ENCODE results near the gene PAIP2B.

PAIP2B gene, protein sequence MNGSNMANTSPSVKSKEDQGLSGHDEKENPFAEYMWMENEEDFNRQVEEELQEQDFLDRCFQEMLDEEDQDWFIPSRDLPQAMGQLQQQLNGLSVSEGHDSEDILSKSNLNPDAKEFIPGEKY

GRCh38 chr2:71226965-71227560 lies at the start of gene PAIP2B:
Gene PAIP2B, minus strand, starts transcription at chr2:71227103. Its CDS starts 24,514 bp downstream, at chr2:71202589.
- peak within 1 kb of the TSS; percentile 72 for H3K4me3 ChIP-seq (ENCODE audit: low read depth, low read length)

GRCh38 chr2:71275939-71276310 lies 49.0 kb upstream of the PAIP2B start:
- TF ChIP-seq CTCF (IDR thresholded peaks at IDR 0.05; ENCODE audit: control insufficient read depth, extremely low read depth, insufficient read depth), result no peak
- peak overlapping the region; percentile 60 for H3K4me3 ChIP-seq (ENCODE audit: low read depth, low read length)
- DNase-seq (ENCODE audit: low read depth), result no peak

More at GRCh38 chr2:71226965-71227560, at the start of gene PAIP2B:
- TF ChIP-seq CTCF (IDR thresholded peaks at IDR 0.05; ENCODE audit: control insufficient read depth, extremely low read depth, insufficient read depth), result no peak
- peak; percentile 96 for DNase-seq (ENCODE audit: low read depth)

DNA sequence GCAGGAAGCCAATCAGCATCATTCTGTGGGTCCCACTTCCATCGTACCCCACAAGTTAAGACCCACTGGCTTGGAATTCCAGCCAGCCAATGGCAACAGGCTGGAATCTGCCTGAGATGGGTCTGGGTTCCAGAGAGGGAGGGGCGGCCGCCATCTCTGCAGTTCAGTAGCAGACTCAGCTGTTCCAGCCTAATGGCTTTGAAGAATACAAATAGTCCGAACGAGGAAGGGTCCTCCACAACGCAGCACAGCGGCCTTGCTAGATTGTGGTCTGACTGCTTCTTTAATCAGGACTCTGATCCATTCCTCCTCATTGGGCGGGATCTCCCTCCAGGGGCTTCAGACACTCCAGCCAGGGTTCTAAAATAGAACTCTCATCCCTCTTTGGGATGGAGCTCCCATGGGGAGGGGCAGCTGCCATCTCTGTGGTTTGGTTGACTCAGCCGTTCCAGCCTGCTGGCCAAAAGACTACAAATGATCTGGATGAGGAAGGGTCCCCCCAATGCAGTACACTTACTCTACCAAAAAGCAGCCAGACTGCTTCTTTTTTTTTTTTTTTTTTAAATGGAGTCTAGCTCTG lies 42.7 kb upstream of the PAIP2B start:
- no peak for DNase-seq (ENCODE audit: low read depth)

GRCh38 chr2:71263386-71263785 lies 36.5 kb upstream of the PAIP2B start:
- no peak for TF ChIP-seq CTCF (IDR thresholded peaks at IDR 0.05; ENCODE audit: control insufficient read depth, extremely low read depth, insufficient read depth)
- DNase-seq (ENCODE audit: low read depth), result no peak
- no peak overlapping the region for H3K4me3 ChIP-seq (ENCODE audit: low read depth, low read length)

More for the DNA sequence above, 42.7 kb upstream of the PAIP2B start:
- TF ChIP-seq CTCF (IDR thresholded peaks at IDR 0.05; ENCODE audit: control insufficient read depth, extremely low read depth, insufficient read depth), result no peak
- H3K4me3 ChIP-seq (ENCODE audit: low read depth, low read length), result no peak overlapping the region

GRCh38 chr2:71261534-71261933 lies 34.6 kb upstream of the PAIP2B start:
- no peak for TF ChIP-seq CTCF (IDR thresholded peaks at IDR 0.05; ENCODE audit: control insufficient read depth, extremely low read depth, insufficient read depth)
- H3K4me3 ChIP-seq (ENCODE audit: low read depth, low read length), result no peak overlapping the region
- no peak for DNase-seq (ENCODE audit: low read depth)

DNA sequence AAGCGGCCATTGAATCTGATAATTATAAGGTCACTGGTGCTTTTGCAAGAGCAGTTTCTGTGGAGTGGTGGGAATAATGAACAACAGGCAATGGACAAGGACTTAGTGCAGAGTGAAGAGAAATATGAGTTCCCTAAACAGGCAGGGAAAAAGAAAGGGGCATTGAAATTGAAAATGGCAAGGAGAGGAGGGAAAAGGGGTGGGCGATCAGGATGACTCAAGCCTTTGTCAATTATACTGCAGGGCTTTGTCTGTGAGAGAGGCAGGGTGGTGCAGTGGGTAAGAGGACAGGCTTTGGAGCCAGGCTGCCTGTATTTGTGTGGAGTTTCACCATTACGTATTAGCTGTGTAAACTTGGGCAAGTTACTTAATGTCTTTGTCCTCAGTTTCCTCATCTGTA lies 29.5 kb upstream of the PAIP2B start:
- H3K4me3 ChIP-seq (ENCODE audit: low read depth, low read length), result no peak overlapping the region
- DNase-seq (ENCODE audit: low read depth), result no peak
- TF ChIP-seq CTCF (IDR thresholded peaks at IDR 0.05; ENCODE audit: control insufficient read depth, extremely low read depth, insufficient read depth), result no peak

Measured in LNCaP clone FGC (cell line).